ENCODE measurements around the gene MRPL41.
"Not testable (repeated sequence)": the region's sequence is repeated elsewhere in the genome, so short reads cannot be mapped to it uniquely, and the experiment has no call there.

MRPL41 gene

DNA sequence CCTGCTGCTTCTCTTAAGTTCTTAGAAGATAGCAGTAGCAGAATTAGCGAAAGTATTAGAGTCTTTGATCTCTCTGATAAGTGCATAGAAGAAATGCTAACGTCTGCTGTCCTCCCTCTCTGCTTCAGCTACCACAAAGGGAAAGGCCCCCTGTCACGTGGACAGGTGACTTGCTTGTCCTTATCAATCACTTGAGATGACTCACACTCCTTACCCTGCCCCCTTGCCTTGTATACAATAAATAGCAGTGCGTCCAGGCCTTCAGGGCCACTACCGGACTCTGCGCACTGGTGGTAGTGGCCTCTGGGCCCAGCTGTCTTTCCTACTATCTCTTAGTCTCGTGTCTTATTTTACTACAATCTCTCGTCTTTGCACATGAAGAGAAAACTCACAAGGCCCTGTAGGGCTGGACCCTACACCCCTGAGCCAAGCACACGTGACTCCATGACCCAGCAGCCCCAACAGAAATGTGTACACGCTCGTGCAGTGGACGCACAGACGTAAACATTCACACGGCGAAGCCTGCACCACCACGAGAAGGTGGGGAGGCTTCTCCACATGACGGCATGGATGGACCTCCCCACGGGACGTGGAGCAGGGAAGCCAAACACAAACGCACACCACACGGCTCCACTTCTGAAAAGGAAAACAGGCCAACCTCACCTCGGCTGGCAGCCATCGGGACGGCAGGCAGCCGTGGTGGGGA, 39.8 kb upstream of the MRPL41 start:
- FAIRE-seq (no peak), DNase-seq (ENCODE audit: insufficient read length, low spot score) (no peak)
- no peak for TF ChIP-seq POU2F2 (IDR thresholded peaks at IDR 0.05; ENCODE audit: low read depth, low read length)
- TF ChIP-seq POLR2AphosphoS5 (IDR thresholded peaks at IDR 0.05; ENCODE audit: low read depth, low read length), result no peak
- TF ChIP-seq POLR2A (IDR thresholded peaks at IDR 0.05; ENCODE audit: low read depth, low read length), result no peak
- no peak for TF ChIP-seq TAF1 (IDR thresholded peaks at IDR 0.05; ENCODE audit: low read depth, low read length)
- no peak for TF ChIP-seq PAX5 (IDR thresholded peaks at IDR 0.05; ENCODE audit: insufficient read depth, low read length, severe bottlenecking)

DNA sequence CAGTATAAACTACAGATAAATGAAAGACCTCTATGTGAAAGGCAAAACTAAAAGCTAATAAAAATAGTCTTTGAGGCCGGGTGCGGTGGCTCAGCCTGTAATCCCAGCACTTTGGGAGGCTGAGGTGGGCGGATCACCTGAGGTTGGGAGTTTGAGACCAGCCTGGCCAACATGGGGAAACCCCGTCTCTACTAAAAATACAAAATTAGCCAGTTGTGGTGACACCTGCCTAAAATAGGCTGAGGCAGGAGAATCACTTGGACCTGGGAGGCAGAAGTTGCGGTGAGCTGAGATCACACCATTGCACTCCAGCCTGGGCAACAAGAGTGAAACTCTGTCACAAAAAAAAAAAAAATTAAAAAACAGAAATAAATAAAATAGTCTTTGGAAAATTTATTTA, 38.5 kb upstream of the MRPL41 start:
- not testable (repeated sequence) for FAIRE-seq; DNase-seq (ENCODE audit: insufficient read length, low spot score)

DNA sequence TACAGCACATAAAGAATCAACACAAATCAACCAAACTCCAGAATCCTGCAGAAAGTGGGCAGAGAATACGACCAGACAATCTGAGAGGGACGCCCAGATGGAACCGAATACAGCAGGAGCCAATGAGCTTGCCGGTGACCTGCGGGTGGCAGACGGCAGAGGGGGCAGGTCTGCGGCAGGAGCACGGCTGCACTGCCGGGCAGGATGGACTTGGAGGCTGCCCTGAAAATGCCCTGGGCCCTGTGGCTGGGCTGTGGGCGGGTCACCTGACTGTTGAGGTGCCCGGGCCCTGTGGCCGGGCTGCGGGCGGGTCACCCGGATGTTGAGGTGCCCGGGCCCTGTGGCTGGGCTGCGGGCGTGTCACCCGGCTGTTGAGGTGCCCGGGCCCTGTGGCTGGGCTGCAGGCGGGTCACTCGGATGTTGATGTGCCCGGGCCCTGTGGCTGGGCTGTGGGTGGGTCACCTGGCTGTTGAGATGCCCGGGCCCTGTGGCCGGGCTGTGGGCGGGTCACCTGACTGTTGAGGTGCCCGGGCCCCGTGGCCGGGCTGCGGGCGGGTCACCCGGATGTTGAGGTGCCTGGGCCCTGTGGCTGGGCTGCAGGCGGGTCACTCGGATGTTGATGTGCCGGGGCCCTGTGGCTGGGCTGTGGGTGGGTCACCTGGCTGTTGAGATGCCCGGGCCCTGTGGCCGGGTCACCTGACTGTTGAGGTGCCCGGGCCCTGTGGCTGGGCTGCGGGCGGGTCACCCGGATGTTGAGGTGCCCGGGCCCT, 37.7 kb upstream of the MRPL41 start:
- FAIRE-seq; DNase-seq (ENCODE audit: insufficient read length, low spot score): not testable (repeated sequence)

DNA sequence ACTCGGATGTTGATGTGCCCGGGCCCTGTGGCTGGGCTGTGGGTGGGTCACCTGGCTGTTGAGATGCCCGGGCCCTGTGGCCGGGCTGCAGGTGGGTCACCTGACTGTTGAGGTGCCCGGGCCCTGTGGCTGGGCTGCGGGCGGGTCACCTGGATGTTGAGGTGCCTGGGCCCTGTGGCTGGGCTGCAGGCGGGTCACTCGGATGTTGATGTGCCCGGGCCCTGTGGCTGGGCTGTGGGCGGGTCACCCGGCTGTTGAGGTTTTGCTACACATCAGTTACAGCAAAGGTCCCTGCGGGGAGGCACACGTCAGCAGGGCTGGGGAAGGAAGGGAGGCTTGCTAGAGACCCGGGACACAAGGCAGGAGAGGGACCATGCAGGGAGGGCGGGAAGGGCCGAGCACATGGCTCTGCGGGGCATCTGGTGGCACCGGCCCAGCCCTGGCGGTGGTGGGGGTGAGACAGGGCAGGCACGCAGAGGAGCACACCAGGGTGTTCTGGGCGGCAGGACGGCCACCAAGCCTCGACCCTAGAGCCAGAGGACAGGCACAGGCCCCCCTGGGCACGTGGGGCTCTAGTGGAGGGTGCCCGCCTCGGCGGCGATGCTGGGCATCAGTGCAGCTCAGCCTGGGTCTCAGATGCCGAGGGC, 36.9 kb upstream of the MRPL41 start:
- FAIRE-seq (no peak), DNase-seq (ENCODE audit: insufficient read length, low spot score) (no peak)
- TF ChIP-seq TAF1 (IDR thresholded peaks at IDR 0.05; ENCODE audit: low read depth, low read length) (no peak), PAX5 (IDR thresholded peaks at IDR 0.05; ENCODE audit: insufficient read depth, low read length, severe bottlenecking) (no peak), POLR2AphosphoS5 (IDR thresholded peaks at IDR 0.05; ENCODE audit: low read depth, low read length) (no peak), POU2F2 (IDR thresholded peaks at IDR 0.05; ENCODE audit: low read depth, low read length) (no peak), SPI1 (IDR thresholded peaks at IDR 0.05; ENCODE audit: low read depth, low read length) (no peak), POLR2A (IDR thresholded peaks at IDR 0.05; ENCODE audit: low read depth, low read length) (no peak)

DNA sequence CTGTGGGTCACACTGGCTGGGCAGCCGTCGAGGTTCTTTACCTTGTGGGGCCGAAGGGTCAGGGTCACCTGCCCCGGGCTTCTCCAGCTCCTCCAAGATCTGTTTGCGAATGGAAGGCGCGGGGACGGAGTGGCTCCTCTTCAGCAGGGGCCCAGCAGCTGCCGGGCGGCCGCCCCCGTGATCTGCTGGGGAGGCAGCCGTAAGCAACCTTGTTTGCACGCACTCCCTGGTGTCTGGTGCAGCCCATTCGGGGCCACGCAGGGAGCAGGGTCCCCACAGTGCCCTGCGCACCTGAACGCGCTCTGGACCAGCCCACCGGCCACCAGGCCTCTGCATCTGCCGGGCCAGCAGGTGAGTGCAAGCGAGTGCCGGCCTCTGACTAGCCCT, 36.3 kb upstream of the MRPL41 start:
- TF ChIP-seq TAF1 (IDR thresholded peaks at IDR 0.05; ENCODE audit: low read depth, low read length), result no peak
- TF ChIP-seq PAX5 (IDR thresholded peaks at IDR 0.05; ENCODE audit: insufficient read depth, low read length, severe bottlenecking), result no peak
- no peak for TF ChIP-seq POLR2AphosphoS5 (IDR thresholded peaks at IDR 0.05; ENCODE audit: low read depth, low read length)
- no peak for TF ChIP-seq POU2F2 (IDR thresholded peaks at IDR 0.05; ENCODE audit: low read depth, low read length)
- TF ChIP-seq POLR2A (IDR thresholded peaks at IDR 0.05; ENCODE audit: low read depth, low read length), result no peak
- TF ChIP-seq SPI1 (IDR thresholded peaks at IDR 0.05; ENCODE audit: low read depth, low read length), result no peak
- no peak for FAIRE-seq
- no peak for DNase-seq (ENCODE audit: insufficient read length, low spot score)

DNA sequence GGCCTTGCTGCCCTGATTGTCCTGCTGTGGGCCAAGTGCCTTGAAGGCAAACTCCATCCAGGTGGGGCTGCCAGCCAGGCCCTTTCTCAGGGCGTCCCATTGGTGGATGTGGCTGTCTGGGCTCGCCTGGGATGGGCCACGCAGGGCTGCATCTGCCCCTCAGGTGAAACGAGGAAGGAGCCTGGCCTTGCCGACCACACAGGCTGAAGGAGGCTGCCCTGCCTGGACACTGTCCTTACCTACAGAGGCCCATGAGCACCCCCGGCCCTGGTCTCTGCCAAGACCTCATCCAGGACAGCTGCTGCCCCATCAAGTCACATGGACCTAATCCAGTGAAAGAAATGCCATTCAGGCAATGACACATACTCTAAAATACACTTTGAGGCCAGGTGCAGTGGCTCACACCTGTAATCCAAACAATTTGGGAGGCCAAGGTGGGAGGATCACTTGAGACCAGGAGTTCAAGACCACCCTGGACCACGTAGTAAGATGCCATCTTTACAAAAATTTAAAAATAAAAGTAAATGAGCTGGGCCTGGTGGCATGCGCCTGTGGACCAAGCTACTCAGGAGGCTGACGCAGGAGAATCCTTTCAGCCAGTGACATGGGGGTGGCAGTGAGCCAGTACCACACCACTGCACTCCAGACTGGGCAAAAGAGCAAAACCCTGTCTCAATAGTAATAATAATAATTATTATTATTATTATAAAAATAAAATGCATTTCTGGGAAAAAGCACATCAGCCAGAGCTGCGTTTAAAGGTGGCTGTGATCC, 35.3 kb upstream of the MRPL41 start:
- DNase-seq (ENCODE audit: insufficient read length, low spot score), result no peak
- no peak for FAIRE-seq
- TF ChIP-seq POLR2A (IDR thresholded peaks at IDR 0.05; ENCODE audit: low read depth, low read length) (no peak), PAX5 (IDR thresholded peaks at IDR 0.05; ENCODE audit: insufficient read depth, low read length, severe bottlenecking) (no peak), POLR2AphosphoS5 (IDR thresholded peaks at IDR 0.05; ENCODE audit: low read depth, low read length) (no peak), POU2F2 (IDR thresholded peaks at IDR 0.05; ENCODE audit: low read depth, low read length) (no peak), SPI1 (IDR thresholded peaks at IDR 0.05; ENCODE audit: low read depth, low read length) (no peak), TAF1 (IDR thresholded peaks at IDR 0.05; ENCODE audit: low read depth, low read length) (no peak)

DNA sequence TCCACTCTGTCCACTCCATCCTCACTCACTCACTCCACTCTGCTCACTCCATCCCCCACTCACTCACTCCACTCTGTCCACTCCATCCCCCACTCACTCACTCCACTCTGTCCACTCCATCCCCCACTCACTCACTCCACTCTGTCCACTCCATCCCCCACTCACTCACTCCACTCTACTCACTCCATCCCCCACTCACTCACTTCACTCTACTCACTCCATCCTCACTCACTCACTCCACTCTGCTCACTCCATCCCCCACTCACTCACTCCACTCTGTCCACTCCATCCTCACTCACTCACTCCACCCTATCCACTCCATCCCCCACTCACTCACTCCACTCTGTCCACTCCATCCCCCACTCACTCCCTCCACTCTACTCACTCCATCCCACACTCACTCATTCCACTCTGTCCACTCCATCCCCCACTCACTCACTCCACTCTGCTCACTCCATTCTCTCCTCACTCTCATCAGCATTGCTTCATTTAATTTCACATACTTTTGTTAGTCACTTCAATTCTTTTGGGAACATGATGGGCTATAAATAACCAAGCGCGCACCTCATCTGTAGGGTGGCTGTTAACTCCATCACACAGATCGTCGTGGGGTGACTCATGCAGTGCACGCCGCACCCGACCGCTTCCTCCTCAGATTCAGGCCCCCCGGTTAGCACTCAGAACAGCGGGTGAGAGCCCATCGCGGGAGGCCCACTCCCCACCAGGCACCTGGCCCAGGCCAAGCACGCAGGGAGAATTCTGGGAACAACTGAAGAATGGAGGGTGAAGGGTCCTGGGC, 32.8 kb upstream of the MRPL41 start:
- not testable (repeated sequence) for DNase-seq (ENCODE audit: insufficient read length, low spot score); FAIRE-seq

DNA sequence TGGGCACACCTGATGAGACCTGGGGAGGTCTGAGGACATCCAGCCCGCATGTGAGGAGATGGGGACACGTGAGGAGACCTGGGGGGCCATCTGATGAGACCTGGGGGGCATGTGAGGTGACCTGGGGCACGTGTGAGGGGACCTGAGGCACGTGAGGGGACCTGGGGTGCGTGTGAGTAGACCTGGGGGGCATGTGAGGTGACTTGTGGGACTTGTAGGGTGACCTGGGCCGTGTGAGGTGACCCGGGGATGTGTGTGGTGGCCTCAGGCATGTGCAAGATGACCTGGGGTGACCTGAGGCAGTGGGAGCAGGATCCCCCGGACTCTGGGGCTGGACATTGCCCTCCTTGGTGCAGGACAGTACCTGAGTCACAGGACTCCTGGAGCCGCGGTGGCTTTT, 32.1 kb upstream of the MRPL41 start:
- no peak for FAIRE-seq
- DNase-seq (ENCODE audit: insufficient read length, low spot score), result no peak
- TF ChIP-seq SPI1 (IDR thresholded peaks at IDR 0.05; ENCODE audit: low read depth, low read length) (no peak), POLR2A (IDR thresholded peaks at IDR 0.05; ENCODE audit: low read depth, low read length) (no peak), PAX5 (IDR thresholded peaks at IDR 0.05; ENCODE audit: insufficient read depth, low read length, severe bottlenecking) (no peak), TAF1 (IDR thresholded peaks at IDR 0.05; ENCODE audit: low read depth, low read length) (no peak), POLR2AphosphoS5 (IDR thresholded peaks at IDR 0.05; ENCODE audit: low read depth, low read length) (no peak), POU2F2 (IDR thresholded peaks at IDR 0.05; ENCODE audit: low read depth, low read length) (no peak)

DNA sequence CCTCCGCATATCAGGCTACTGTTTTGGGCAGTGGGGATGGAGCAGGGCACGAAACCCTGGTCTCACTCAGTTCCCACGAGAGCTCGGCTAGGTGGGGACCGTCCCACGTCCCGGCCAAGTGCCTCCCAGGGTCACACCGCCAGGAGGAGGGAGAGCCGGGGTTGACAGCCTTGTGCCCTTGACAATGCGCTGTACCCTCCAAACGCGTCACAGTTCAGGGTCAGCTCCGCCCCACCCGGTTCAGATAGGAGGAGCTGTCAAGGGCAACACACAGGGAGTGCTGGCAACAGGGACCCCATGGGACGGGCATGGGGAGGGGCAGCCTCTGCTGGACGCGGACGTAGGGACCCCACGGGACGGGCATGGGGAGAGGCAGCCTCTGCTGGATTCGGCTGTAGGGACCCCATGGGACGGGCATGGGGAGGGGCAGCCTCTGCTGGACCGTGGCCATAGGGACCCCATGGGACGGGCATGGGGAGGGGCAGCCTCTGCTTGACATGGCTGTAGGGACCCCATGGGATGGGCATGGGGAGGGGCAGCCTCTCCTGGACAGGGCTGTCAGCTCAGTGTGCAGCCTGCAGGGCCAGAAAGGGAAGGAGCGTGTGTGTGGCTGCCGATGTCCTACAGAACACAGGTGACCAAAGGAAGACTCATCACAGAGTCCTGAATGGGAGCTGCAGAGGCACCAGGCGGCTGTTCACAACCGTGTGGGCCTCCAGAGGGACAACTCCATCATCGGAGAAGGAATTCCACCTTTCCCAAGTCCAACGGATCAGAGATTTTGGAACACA, 30.9 kb upstream of the MRPL41 start:
- TF ChIP-seq POLR2A (IDR thresholded peaks at IDR 0.05; ENCODE audit: low read depth, low read length) (no peak), SPI1 (IDR thresholded peaks at IDR 0.05; ENCODE audit: low read depth, low read length) (no peak), TAF1 (IDR thresholded peaks at IDR 0.05; ENCODE audit: low read depth, low read length) (no peak), POLR2AphosphoS5 (IDR thresholded peaks at IDR 0.05; ENCODE audit: low read depth, low read length) (no peak)
- DNase-seq (ENCODE audit: insufficient read length, low spot score) (no peak), FAIRE-seq (no peak)
